Testis (tissue), 3 donors: ENCODE results near the gene CALU. TPM values are rescaled to one million over a fixed set of nuclear protein-coding genes. Genes with fewer than 3 reads are reported as not detected.

Experiments used
- DNase-seq: peaks from one replicate; pipeline ENCODE4 v3.0.0-alpha.2; 2019
- H3K27ac ChIP-seq, 2 donors: fragments of 200-600 bp; sonication (generic); one replicate each; pipeline ENCODE4 v1.5.1; 2019
- H3K27me3 ChIP-seq: fragments of 200-600 bp; sonication (generic); one replicate; pipeline ENCODE4 v1.5.1; 2019
- H3K36me3 ChIP-seq: fragments of 200-600 bp; sonication (generic); one replicate; pipeline ENCODE4 v1.5.1; 2017; ENCODE audit warnings: low read depth; ENCODE audit errors: missing control alignments
- H3K4me1 ChIP-seq: fragments of 200-600 bp; sonication (generic); one replicate; pipeline ENCODE4 v1.5.1; 2019
- H3K4me3 ChIP-seq, 2 donors: fragments of 200-600 bp; sonication (generic); one replicate each; pipeline ENCODE4 v1.5.1; 2017 to 2019
- H3K9me3 ChIP-seq: fragments of 200-600 bp; sonication (generic); one replicate; pipeline ENCODE4 v1.5.1; 2017
- POLR2A ChIP-seq: fragments of 450-650 bp; IDR thresholded peaks from one replicate; pipeline ENCODE4 v1.6.1; 2017; ENCODE audit warnings: antibody characterized with exemption, mild to moderate bottlenecking, moderate library complexity
- WGBS, 2 donors: methylation state at CpG; one replicate each; pipeline ENCODE4 v1.1.5; 2018; 5-methylcytosine and 5-hydroxymethylcytosine counted together
- intact Hi-C: fragments of 100-400 bp; cut with DNase I; formaldehyde crosslinking; loops from one replicate; pipeline ENCODE4 v1.15.1; 2023; ENCODE audit warnings: low total_unique reads
- polyA plus RNA-seq: library from polyadenylated mRNA; stranded (reverse); fragments of 350-450 nt; fragmentation: Illumina TruSeq; extraction: RNeasy Lipid Tissue Mini Kit (QIAGEN cat#74804); gene quantifications from one replicate; pipeline ENCODE4 v1.2.3, GENCODE V29; 2014; ENCODE audit warnings: low read depth, low replicate concordance; ENCODE audit not compliant: insufficient read depth
- total RNA-seq, 2 donors: library from RNA; depleted of rRNA; stranded (reverse); fragments of >200 nt; gene quantifications; one replicate each; pipeline ENCODE4 v1.2.3, GENCODE V29; 2016
- TF ChIP-seq, protein P1 (sequence below), 3 experiments: fragments of 450-650 bp in 2 of 3; fragments of 200-600 bp in 1 of 3; sonication (generic) in 1 of 3; IDR thresholded peaks; one replicate each; pipeline ENCODE4 v1.5.1; 2016 to 2019; ENCODE audit warnings: antibody characterized with exemption in 3 of 3, mild to moderate bottlenecking in 2 of 3, moderate library complexity in 1 of 3

The CALU gene
- total and polyA plus RNA-seq, 3 donors from 2014 or later, result 63.2 to 81.4 (median 63.4) TPM

DNA sequence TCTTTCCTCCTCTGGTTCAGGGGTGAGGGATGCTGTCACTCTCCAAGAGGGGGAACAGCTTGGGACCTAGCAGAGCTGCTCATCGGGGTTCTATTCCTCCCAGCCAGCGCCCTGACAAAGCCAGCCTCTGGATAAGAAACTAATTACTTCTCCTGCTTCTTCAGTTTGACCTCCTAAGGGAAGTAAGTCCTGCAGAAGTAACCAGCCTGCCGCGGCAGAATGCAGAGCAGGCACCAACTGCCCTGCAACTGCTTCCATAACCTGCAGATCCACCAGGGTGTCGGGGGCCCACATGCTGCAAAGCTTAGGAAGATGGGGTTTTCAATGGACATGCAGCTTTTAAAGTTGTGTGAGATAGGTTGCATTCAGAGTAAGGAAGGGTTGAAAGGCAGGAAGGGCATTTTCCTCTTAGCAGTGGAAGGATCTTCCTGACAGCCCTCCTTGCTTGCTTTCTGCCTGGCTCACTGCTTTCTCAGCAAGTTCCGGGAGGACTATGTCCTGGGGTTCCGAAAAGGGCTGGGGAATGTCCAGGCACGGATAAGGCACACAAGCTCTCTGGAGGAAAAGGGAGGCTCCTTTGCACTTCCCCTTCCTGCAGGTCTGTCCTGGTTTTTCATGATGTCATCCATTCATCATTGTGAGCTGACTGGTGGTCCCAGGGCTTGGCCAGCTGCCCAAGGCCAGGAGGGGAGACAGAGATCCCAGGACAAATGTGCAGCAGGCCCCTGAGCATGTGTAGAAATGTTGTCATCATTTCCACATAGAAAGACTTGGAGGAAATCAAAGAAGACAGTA is 24.3 kb upstream of the CALU start:
- no peaks in the 10 kb centered on the region for H3K9me3 ChIP-seq
- H3K27ac ChIP-seq, result no peak overlapping the region
- intact Hi-C loops, result no loop called here
- no peak overlapping the region for H3K4me3 ChIP-seq
- no peaks in the 10 kb centered on the region for H3K4me1 ChIP-seq
- 62 to 73% methylated on average over 8 of the region's 8 CpGs for WGBS, 2 donors
- no peak for DNase-seq
- no peaks in the 10 kb centered on the region for H3K27me3 ChIP-seq
- H3K36me3 ChIP-seq, result no peaks in the 10 kb centered on the region
- TF ChIP-seq, protein P1, sequence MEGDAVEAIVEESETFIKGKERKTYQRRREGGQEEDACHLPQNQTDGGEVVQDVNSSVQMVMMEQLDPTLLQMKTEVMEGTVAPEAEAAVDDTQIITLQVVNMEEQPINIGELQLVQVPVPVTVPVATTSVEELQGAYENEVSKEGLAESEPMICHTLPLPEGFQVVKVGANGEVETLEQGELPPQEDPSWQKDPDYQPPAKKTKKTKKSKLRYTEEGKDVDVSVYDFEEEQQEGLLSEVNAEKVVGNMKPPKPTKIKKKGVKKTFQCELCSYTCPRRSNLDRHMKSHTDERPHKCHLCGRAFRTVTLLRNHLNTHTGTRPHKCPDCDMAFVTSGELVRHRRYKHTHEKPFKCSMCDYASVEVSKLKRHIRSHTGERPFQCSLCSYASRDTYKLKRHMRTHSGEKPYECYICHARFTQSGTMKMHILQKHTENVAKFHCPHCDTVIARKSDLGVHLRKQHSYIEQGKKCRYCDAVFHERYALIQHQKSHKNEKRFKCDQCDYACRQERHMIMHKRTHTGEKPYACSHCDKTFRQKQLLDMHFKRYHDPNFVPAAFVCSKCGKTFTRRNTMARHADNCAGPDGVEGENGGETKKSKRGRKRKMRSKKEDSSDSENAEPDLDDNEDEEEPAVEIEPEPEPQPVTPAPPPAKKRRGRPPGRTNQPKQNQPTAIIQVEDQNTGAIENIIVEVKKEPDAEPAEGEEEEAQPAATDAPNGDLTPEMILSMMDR (IDR thresholded peaks at IDR 0.05), result no peak
- TF ChIP-seq POLR2A, result no peak

DNA sequence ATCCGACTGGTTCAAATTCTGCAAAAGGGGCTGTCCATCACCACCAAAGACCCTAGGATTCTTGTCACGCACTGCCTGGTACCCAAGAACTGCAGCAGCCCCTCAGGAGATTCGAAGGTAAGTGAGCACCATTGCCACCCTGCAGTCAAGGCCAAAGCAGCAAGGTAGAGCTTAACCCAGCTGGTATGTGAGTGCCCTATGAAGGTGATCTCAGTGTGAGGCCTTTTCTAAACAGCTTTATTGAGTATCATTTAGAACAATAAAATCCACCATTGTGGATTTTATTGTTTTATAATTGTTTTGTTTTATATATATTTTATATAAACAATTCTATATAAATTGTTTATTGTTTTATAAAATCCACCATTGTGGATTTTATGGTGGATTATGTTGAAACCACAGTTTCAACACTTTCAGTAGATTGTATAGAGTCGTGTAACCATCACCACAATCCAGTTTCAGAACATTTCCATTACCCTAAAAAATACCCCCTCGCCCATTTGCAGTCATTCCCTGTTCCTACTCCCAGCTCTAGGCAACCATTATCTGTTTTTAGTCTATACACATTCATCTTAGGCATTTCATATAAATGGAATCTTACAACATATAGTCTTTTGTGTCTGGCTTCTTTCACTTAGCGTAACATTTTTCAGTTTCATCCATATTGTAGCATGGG is 20.1 kb upstream of the CALU start:
- Histone ChIP-seq H3K4me1 (no peaks in the 10 kb centered on the region), H3K27me3 (no peaks in the 10 kb centered on the region), H3K36me3 (no peaks in the 10 kb centered on the region), H3K9me3 (no peaks in the 10 kb centered on the region), H3K4me3 (no peak overlapping the region), H3K27ac (no peak overlapping the region)
- WGBS, 2 donors, result 94 to 98% methylated on average over 6 of the region's 6 CpGs
- TF ChIP-seq, protein P1 (IDR thresholded peaks at IDR 0.05), result no peak
- no peak for TF ChIP-seq POLR2A
- intact Hi-C loops, result no loop called here
- DNase-seq, result no peak

DNA sequence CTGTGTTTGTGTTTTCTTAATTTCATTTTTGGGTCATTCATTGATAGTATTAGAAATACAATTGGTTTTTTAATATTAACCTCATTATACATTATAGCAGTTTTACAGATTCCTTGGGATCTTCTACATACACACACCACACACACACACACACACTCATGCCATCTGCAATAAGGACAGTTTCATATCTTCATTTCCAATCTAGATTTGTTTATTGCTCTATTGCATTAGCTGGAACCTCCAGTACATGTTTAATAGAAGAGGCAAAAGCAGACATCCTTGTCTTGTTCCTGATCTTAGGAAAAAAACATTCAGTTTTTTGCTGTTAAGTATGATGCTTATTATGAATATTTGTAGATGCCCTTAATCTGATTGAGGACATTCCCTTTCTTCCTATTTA is 17.8 kb upstream of the CALU start:
- intact Hi-C loops, result no loop called here
- TF ChIP-seq, protein P1 (IDR thresholded peaks at IDR 0.05), result no peak
- no peak for TF ChIP-seq POLR2A
- DNase-seq, result no peak

DNA sequence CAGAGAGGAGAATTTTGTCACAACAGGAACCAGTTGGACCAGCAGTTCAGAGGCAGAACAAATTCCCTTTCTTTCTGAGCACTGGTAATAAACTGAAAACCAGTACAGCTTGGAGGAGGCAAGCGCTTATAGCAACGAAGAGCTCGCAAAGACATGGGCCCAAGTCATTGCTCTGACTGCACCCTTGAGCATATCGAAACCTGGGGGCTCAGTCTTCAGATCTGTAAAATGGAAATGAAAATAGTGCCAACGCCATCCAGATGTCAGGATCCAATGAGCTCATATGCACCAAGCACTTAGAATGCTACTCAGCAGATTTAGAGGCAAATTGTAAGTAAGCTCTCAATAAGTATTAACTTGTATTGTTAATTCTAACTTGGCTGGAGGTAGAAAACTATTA is 14.4 kb upstream of the CALU start:
- no peak for DNase-seq
- no peaks in the 10 kb centered on the region for H3K27me3 ChIP-seq
- H3K27ac ChIP-seq, result no peak overlapping the region
- no peaks in the 10 kb centered on the region for H3K4me1 ChIP-seq
- TF ChIP-seq, protein P1 (IDR thresholded peaks at IDR 0.05), result no peak
- WGBS, 2 donors, result 91 to 94% methylated on average over 5 of the region's 5 CpGs
- intact Hi-C loops, result no loop called here
- no peak overlapping the region for H3K4me3 ChIP-seq
- no peaks in the 10 kb centered on the region for H3K9me3 ChIP-seq
- H3K36me3 ChIP-seq, result no peaks in the 10 kb centered on the region

More for the DNA sequence above, 17.8 kb upstream of the CALU start:
- H3K36me3 ChIP-seq, result no peaks in the 10 kb centered on the region
- no peaks in the 10 kb centered on the region for H3K4me1 ChIP-seq
- no peaks in the 10 kb centered on the region for H3K27me3 ChIP-seq
- H3K4me3 ChIP-seq, result no peak overlapping the region
- no peaks in the 10 kb centered on the region for H3K9me3 ChIP-seq
- no peak overlapping the region for H3K27ac ChIP-seq
